ENCODE data around the gene YOD1.

Gene YOD1

DNA sequence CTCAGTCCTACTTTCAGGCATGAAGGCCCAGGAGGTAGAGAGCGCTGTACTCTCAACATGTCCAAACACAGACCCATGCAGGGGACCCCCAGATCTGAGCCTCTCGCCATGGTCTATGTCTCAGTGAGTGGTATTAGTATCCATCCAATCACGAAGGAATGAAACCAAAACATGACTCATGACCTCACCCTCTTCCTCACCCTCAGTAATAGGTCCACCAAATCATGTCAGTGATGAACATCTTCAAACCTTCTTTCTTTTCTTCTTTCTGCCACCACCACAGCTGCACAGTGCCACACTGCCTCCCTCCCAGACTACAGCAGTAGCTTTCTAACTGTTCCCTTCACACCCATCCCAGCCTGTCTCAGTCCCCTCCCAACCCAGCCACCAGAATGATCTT lies 35.2 kb downstream of the YOD1 start:
- no peak for DNase-seq (ENCODE audit: low read depth)
- TF ChIP-seq, protein P1, sequence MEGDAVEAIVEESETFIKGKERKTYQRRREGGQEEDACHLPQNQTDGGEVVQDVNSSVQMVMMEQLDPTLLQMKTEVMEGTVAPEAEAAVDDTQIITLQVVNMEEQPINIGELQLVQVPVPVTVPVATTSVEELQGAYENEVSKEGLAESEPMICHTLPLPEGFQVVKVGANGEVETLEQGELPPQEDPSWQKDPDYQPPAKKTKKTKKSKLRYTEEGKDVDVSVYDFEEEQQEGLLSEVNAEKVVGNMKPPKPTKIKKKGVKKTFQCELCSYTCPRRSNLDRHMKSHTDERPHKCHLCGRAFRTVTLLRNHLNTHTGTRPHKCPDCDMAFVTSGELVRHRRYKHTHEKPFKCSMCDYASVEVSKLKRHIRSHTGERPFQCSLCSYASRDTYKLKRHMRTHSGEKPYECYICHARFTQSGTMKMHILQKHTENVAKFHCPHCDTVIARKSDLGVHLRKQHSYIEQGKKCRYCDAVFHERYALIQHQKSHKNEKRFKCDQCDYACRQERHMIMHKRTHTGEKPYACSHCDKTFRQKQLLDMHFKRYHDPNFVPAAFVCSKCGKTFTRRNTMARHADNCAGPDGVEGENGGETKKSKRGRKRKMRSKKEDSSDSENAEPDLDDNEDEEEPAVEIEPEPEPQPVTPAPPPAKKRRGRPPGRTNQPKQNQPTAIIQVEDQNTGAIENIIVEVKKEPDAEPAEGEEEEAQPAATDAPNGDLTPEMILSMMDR (IDR thresholded peaks at IDR 0.05; ENCODE audit: control insufficient read depth, insufficient read depth, low read depth, low read length, missing control alignments): no peak
- no peak overlapping the region for H3K4me3 ChIP-seq (ENCODE audit: control insufficient read depth, low read depth, low read length)

DNA sequence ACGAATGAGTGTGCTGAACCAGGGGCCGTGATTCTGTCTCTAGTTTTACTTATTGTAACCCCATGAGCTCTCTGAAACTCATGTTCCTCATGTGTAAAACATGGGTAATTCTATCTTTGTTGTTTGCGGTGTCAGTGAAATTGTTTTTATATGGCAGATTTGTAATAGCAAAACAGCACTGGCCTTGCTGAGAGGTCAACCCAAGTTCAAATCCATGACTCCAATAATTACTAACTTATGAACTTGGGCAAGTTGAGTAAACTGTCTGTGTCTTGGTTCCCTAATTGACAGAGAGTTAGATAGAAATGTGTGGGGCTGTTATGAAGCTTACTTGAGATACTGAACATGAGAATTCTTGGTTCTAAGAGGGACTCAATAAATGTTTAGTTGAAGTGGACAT lies 36.3 kb downstream of the YOD1 start:
- TF ChIP-seq, protein P1 (IDR thresholded peaks at IDR 0.05; ENCODE audit: control insufficient read depth, insufficient read depth, low read depth, low read length, missing control alignments): no peak
- no peak for DNase-seq (ENCODE audit: low read depth)
- no peak overlapping the region for H3K4me3 ChIP-seq (ENCODE audit: control insufficient read depth, low read depth, low read length)

DNA sequence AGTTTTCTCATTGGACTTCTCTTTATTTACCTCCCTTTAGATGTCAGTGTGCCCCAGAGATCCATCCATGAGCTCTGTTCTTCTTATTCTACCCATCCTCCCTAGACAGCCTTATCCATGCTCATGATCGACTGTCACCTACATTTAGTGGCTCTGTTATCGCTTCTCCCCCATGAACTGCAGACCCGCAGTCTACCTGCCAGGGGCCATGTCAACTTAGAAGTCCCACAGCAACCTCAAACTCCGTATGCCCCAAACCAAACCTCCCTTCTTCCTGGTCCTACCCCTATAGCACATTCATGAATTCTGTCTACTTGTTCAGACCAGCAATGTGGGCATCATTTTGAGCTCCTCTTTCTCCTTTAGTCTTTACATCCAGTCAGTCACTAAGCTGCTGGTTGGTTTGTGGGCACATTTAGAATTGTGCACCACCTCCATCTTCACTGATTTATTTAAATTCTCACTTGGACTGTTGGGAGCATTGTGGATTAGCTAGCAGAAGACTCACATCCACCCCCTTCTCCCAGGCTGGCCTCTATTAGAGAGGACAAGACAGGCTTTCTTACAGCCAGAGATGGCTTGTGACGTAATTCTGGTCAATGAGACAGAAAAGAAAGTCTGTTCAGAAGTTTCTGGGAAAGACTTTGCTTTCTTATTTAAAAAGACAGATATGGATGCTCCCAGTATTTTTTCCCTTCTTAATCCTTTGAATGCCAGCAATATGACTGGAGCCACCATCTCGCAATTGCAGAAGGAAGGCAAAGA lies 37.5 kb downstream of the YOD1 start:
- TF ChIP-seq, protein P1 (IDR thresholded peaks at IDR 0.05; ENCODE audit: control insufficient read depth, insufficient read depth, low read depth, low read length, missing control alignments): no peak
- H3K4me3 ChIP-seq (ENCODE audit: control insufficient read depth, low read depth, low read length): no peak overlapping the region
- no peak for DNase-seq (ENCODE audit: low read depth)

DNA sequence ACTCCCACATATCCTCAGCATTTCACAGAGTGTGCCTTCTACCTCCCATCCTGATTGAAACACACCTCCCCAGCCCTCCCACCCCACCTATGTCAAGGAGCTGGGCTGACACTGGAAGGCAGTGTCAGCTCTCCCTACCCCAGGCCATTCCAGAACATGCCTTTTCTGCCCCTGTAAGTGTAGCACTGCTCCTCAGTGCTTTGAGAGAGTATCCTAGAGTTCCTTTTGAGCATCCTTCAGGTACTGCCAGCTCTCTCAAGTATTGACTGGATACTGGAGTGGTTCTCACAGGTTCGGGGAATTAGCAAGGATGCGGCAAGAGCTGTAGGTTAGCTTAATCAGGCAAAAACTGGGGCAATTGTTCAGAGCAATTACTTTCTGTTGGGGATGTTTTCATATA lies 40.3 kb downstream of the YOD1 start:
- H3K4me3 ChIP-seq (ENCODE audit: control insufficient read depth, low read depth, low read length): no peak overlapping the region
- DNase-seq (ENCODE audit: low read depth): no peak
- TF ChIP-seq, protein P1 (IDR thresholded peaks at IDR 0.05; ENCODE audit: control insufficient read depth, insufficient read depth, low read depth, low read length, missing control alignments): no peak

DNA sequence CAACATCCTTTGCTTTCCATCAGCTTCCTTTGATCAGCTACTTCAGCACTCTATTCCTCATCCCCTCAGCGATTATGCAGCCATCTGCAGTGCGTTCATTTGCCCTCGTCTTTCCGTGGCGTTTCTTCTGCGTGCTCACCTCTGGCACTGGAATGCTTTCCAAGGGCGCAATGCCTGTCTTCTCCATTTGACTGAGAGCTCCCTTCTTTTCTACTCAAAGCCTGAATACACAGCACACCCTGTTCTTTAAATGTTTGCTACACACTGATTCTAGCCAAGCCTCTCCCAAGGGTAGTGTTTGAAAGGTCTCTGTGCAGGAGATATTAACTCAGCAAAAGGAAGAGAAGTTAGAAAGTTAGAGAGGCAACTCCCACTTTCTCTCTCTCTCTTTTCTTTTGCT lies 41.1 kb downstream of the YOD1 start:
- TF ChIP-seq, protein P1 (IDR thresholded peaks at IDR 0.05; ENCODE audit: control insufficient read depth, insufficient read depth, low read depth, low read length, missing control alignments): no peak
- H3K4me3 ChIP-seq (ENCODE audit: control insufficient read depth, low read depth, low read length): no peak overlapping the region
- DNase-seq (ENCODE audit: low read depth): no peak

DNA sequence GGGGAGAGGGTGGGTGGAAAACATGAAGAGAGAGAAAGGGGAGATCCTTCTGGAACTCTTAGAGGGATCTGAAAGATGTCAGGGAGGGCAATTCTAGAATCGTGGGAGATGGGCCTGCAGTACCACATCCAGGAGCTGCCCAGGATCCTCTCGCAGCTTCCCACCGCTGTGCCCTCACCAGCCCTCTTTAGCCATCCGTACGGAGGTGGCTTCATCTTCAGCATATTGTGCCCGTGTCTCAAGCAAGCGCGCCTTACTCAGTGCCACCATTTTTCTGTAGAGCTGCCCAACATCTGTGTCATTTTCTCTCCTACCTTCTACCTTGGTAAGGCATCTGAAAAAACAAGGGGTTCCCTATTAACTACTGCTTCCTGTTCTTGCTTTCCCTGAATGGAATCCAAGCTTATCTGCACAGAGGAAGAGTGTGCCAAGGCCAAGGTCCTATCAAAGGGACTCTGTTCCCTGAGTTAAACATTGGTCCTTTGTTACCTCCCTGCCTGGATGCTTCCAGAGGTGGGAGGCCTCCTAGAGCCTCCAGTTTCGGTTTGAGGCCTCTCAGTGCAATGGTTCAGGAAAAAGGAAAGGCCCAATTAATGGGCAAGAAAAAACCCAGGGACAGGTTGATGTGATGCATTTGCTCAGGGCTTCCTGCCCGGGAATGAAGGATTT lies 41.7 kb downstream of the YOD1 start:
- no peak for DNase-seq (ENCODE audit: low read depth)
- TF ChIP-seq, protein P1 (IDR thresholded peaks at IDR 0.05; ENCODE audit: control insufficient read depth, insufficient read depth, low read depth, low read length, missing control alignments): no peak
- no peak overlapping the region for H3K4me3 ChIP-seq (ENCODE audit: control insufficient read depth, low read depth, low read length)
